Activated naive CD4-positive, alpha-beta T cell treated with anti-CD3 and anti-CD28 coated beads for 36 hours (primary cell): ENCODE results near the gene NSMCE4A. TPM values are rescaled to one million over a fixed set of nuclear protein-coding genes. Genes with fewer than 3 reads are reported as not detected.
"Not testable (repeated sequence)": the region's sequence is repeated elsewhere in the genome, so short reads cannot be mapped to it uniquely, and the experiment has no call there.

Source experiments
- CTCF ChIA-PET: fragments of 350-600 bp; sonication (Branson Sonifier 250); formaldehyde crosslinking; loops from one replicate; lab custom pipeline; 2021; ENCODE audit warnings: antibody characterized with exemption; lab: Charles Lee
- DNase-seq: peaks from one replicate; pipeline ENCODE4 v3.0.0-alpha.2; 2020
- H3K27ac Mint-ChIP-seq: one replicate; pipeline ENCODE4 v1.8.0; 2021; ENCODE audit warnings: mild to moderate bottlenecking, mixed read lengths
- H3K27me3 Mint-ChIP-seq: one replicate; pipeline ENCODE4 v1.8.0; 2021; ENCODE audit warnings: low read depth, mixed read lengths
- H3K36me3 Mint-ChIP-seq: one replicate; pipeline ENCODE4 v1.8.0; 2021; ENCODE audit warnings: low read depth, mixed read lengths
- H3K4me1 Mint-ChIP-seq: one replicate; pipeline ENCODE4 v1.8.0; 2021; ENCODE audit warnings: low read depth, mixed read lengths
- H3K4me3 Mint-ChIP-seq: one replicate; pipeline ENCODE4 v1.8.0; 2021; ENCODE audit warnings: mild to moderate bottlenecking, moderate library complexity, mixed read lengths
- H3K9me3 Mint-ChIP-seq: one replicate; pipeline ENCODE4 v1.8.0; 2021; ENCODE audit warnings: mixed read lengths
- intact Hi-C: fragments of 100-400 bp; cut with micrococcal nuclease; formaldehyde crosslinking; loops from one replicate; pipeline ENCODE4 v1.15.1; 2023
- total RNA-seq, 2 experiments: library from RNA; stranded (reverse); gene quantifications; one replicate each; pipeline ENCODE4 v1.2.3, GENCODE V29; 2021

Gene NSMCE4A
- total RNA-seq, 2 experiments from 2014 or later = 47.5 to 48.8 TPM

- Mint-ChIP-seq H3K36me3 (peaks cover 11% of the 10 kb centered on the region), H3K27ac (no peak overlapping the region), H3K9me3 (no peaks in the 10 kb centered on the region), H3K4me3 (no peak overlapping the region), H3K4me1 (no peaks in the 10 kb centered on the region), H3K27me3 (no peaks in the 10 kb centered on the region)
- CTCF ChIA-PET = no interaction called here
- no peak for DNase-seq
- intact Hi-C loops = no loop called here
These were observed 26.0 kb downstream of the NSMCE4A start for GRCh38 chr10:121949049-121949448.

GRCh38 chr10:121947343-121948330, 27.4 kb downstream of the NSMCE4A start:
- Mint-ChIP-seq H3K27ac (no peak overlapping the region), H3K4me3 (no peak overlapping the region), H3K9me3 (no peaks in the 10 kb centered on the region), H3K4me1 (no peaks in the 10 kb centered on the region), H3K36me3 (peaks cover 6% of the 10 kb centered on the region), H3K27me3 (peaks cover 6% of the 10 kb centered on the region)
- CTCF ChIA-PET = no interaction called here
- no peak for DNase-seq
- intact Hi-C loops = no loop called here

GRCh38 chr10:121942749-121943416, 32.1 kb downstream of the NSMCE4A start:
- H3K36me3 Mint-ChIP-seq = no peaks in the 10 kb centered on the region
- CTCF ChIA-PET = interaction anchor here (0.6 kb wide), 1 partner anchor 215 kb away, joined by 3 read pairs; no protein-coding TSS in a partner anchor
- DNase-seq = no peak

GRCh38 chr10:121941532-121941931, 33.5 kb downstream of the NSMCE4A start:
- H3K9me3 Mint-ChIP-seq = no peaks in the 10 kb centered on the region
- no peak for DNase-seq
- H3K4me1 Mint-ChIP-seq = no peaks in the 10 kb centered on the region
- no peak overlapping the region for H3K27ac Mint-ChIP-seq
- intact Hi-C loops = no loop called here
- CTCF ChIA-PET = no interaction called here
- H3K4me3 Mint-ChIP-seq = no peak overlapping the region
- no peaks in the 10 kb centered on the region for H3K36me3 Mint-ChIP-seq
- H3K27me3 Mint-ChIP-seq = peaks cover 24% of the 10 kb centered on the region

More at GRCh38 chr10:121942749-121943416, 32.1 kb downstream of the NSMCE4A start:
- H3K4me1 Mint-ChIP-seq = no peaks in the 10 kb centered on the region
- no peaks in the 10 kb centered on the region for H3K9me3 Mint-ChIP-seq
- intact Hi-C loops = no loop called here
- H3K27ac Mint-ChIP-seq = no peak overlapping the region
- peaks cover 20% of the 10 kb centered on the region for H3K27me3 Mint-ChIP-seq
- no peak overlapping the region for H3K4me3 Mint-ChIP-seq

- DNase-seq = no peak
- Mint-ChIP-seq H3K9me3 (no peaks in the 10 kb centered on the region), H3K4me1 (no peaks in the 10 kb centered on the region), H3K27me3 (peaks cover 17% of the 10 kb centered on the region), H3K4me3 (no peak overlapping the region), H3K27ac (no peak overlapping the region), H3K36me3 (no peaks in the 10 kb centered on the region)
- intact Hi-C loops = no loop called here
- CTCF ChIA-PET = no interaction called here
These were observed 38.7 kb downstream of the NSMCE4A start for GRCh38 chr10:121936295-121936694.

- Mint-ChIP-seq H3K27ac (no peak overlapping the region), H3K4me1 (no peaks in the 10 kb centered on the region), H3K36me3 (no peaks in the 10 kb centered on the region), H3K27me3 (peaks cover 17% of the 10 kb centered on the region), H3K9me3 (no peaks in the 10 kb centered on the region), H3K4me3 (no peak overlapping the region)
- intact Hi-C loops = no loop called here
- CTCF ChIA-PET = no interaction called here
- DNase-seq = no peak
These were observed 39.3 kb downstream of the NSMCE4A start for GRCh38 chr10:121935702-121936101.

- H3K4me3 Mint-ChIP-seq, H3K9me3 Mint-ChIP-seq, H3K27me3 Mint-ChIP-seq, DNase-seq, intact Hi-C loops, H3K27ac Mint-ChIP-seq, CTCF ChIA-PET: not testable (repeated sequence)
- H3K4me1 Mint-ChIP-seq = peaks cover 18% of the 10 kb centered on the region
- peaks cover 11% of the 10 kb centered on the region for H3K36me3 Mint-ChIP-seq
These were observed 44.5 kb downstream of the NSMCE4A start for GRCh38 chr10:121930268-121931085.

GRCh38 chr10:121929585-121930267, 45.3 kb downstream of the NSMCE4A start:
- H3K4me1 Mint-ChIP-seq = peaks cover 21% of the 10 kb centered on the region
- CTCF ChIA-PET = interaction anchor here (0.6 kb wide), 1 partner anchor 43 kb away, joined by 4 read pairs; no protein-coding TSS in a partner anchor
- not testable (repeated sequence) for H3K27me3 Mint-ChIP-seq, DNase-seq, H3K9me3 Mint-ChIP-seq
- intact Hi-C loops = loop anchor here (5.0 to 10.0 kb wide), 3 partner anchors 175 to 1078 kb away; partner anchors contain the start of genes ACADSB, C10orf88 and IKZF5
- peaks cover 13% of the 10 kb centered on the region for H3K36me3 Mint-ChIP-seq
- H3K4me3 Mint-ChIP-seq = peak overlapping the region; percentile 45
- peak overlapping the region; percentile 46 for H3K27ac Mint-ChIP-seq

- peak; percentile 16 for DNase-seq
- intact Hi-C loops = loop anchor here (1.0 to 10.0 kb wide), 6 partner anchors 47 to 1079 kb away; partner anchors contain the start of genes ACADSB, C10orf88, IKZF5 and NSMCE4A
- peak overlapping the region; percentile 89 for H3K4me3 Mint-ChIP-seq
- H3K27ac Mint-ChIP-seq = peak overlapping the region; percentile 94
- peaks cover 13% of the 10 kb centered on the region for H3K36me3 Mint-ChIP-seq
- H3K27me3 Mint-ChIP-seq = no peaks in the 10 kb centered on the region
- peaks cover 21% of the 10 kb centered on the region for H3K4me1 Mint-ChIP-seq
- CTCF ChIA-PET = no interaction called here
- no peaks in the 10 kb centered on the region for H3K9me3 Mint-ChIP-seq
These were observed 46.5 kb downstream of the NSMCE4A start for GRCh38 chr10:121928528-121928884.

GRCh38 chr10:121927841-121928527, 47.0 kb downstream of the NSMCE4A start, which contains the start of gene ATE1:
ATE1 (minus strand) TSS chr10:121928031; CDS start chr10:121927949, 82 bp downstream.
- Mint-ChIP-seq H3K4me1 (peaks cover 21% of the 10 kb centered on the region), H3K27me3 (no peaks in the 10 kb centered on the region), H3K36me3 (peaks cover 14% of the 10 kb centered on the region), H3K27ac (peak within 1 kb of the TSS; percentile 94), H3K9me3 (no peaks in the 10 kb centered on the region), H3K4me3 (peak within 1 kb of the TSS; percentile 89)
- intact Hi-C loops = loop anchor here (1.0 to 10.0 kb wide), 6 partner anchors 47 to 1079 kb away; partner anchors contain the start of genes ACADSB, C10orf88, IKZF5 and NSMCE4A
- peak; percentile 84 for DNase-seq
- CTCF ChIA-PET = no interaction called here
